Measurements from ENCODE around the gene MYRIP.

DNA sequence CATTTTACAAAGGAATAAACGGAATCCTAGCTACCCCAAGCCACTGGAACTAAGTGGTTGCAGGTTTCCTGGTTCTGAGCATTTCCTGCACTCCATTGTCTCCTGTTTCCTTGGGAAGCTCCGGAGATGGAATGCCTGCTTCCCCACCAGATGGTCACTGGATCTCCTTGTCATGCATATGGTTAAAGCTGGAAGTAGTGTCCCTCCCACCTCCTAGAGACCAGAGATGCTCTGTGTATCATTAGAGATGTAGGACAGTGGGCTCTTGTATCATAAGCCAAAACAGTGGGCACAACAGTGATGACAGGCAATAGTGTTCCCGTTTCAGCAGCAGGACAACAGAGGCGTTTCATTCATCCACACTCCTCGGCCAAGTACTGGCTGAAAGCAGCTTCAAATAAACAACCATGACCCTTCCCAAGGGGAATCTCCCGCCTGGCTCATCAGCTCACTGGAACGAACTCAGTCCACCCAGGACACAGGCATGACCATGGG lies 363.9 kb downstream of the MYRIP start:
- TF ChIP-seq CTCF (IDR thresholded peaks at IDR 0.05), result no peak
- no peak for TF ChIP-seq POLR2AphosphoS5 (IDR thresholded peaks at IDR 0.05)
